ENCODE results near the gene CALCA. TPM values are rescaled to one million over a fixed set of nuclear protein-coding genes. Genes with fewer than 3 reads are reported as not detected.

The CALCA gene
- total RNA-seq (2021; fragmentation: NEBNext Ultra II Directional; extraction: Animal tissue kit (Norgen Biotek cat#: 25700)) (0.50 and 0.61 TPM in 2 replicates), polyA plus RNA-seq (2011; rRNA removed) (0.73 and 1.4 TPM in 2 replicates), polyA minus RNA-seq (2011; rRNA and poly(A)+ RNA removed) (0.22 and 0.68 TPM in 2 replicates)
- polyA plus RNA-seq (2011; cell fraction: cytosol; rRNA removed) = 1.7 TPM
- 1.5 TPM for polyA plus RNA-seq (2011; cell fraction: nucleus; rRNA removed)
- 0.71 to 1.8 TPM (median 1.00 TPM) in 4 replicates for polyA plus RNA-seq (2012, experiment 1 of 2)
- polyA plus RNA-seq (2012, experiment 2 of 2) = 3.9 TPM
- polyA plus RNA-seq (2013, experiment 1 of 2) = 0.45 TPM
- 0.98 TPM for polyA plus RNA-seq (2013, experiment 2 of 2)
- not detected for polyA minus RNA-seq (2011; cell fraction: cytosol; rRNA and poly(A)+ RNA removed)
- 1.9 TPM for polyA minus RNA-seq (2011; cell fraction: nucleus; rRNA and poly(A)+ RNA removed)
- long read RNA-seq, experiment 1, partial matches to known transcripts = 0 of 1 reads
- long read RNA-seq, experiment 1, other reads (novel, unspliced or antisense) = 1 of 1 reads
- long read RNA-seq, experiment 2, partial matches to known transcripts = 0 of 3 reads
- long read RNA-seq, experiment 2, other reads (novel, unspliced or antisense) = 3 of 3 reads

- Histone ChIP-seq H2AFZ (ENCODE audit: low read length) (peak within 1 kb of the TSS; percentile 78), H3K23me2 (ENCODE audit: low read depth, low read length) (peaks cover 12% of the 10 kb centered on the region), H3K4me1 (replicated peaks in 1 of 4; ENCODE audit: control insufficient read depth in 3 of 4, insufficient read depth in 4 of 4, low read length in 3 of 4) (peaks cover 7 to 27% (median 16%) of the 10 kb centered on the region in 4 experiments), H3K27me3 (replicated peaks in 1 of 4; ENCODE audit: control insufficient read depth in 3 of 4, extremely low read depth in 1 of 4, insufficient read depth in 3 of 4, low read length in 3 of 4) (peaks cover 51 to 69% (median 60%) of the 10 kb centered on the region in 4 experiments), H3K9ac (replicated peaks in 1 of 4; ENCODE audit: extremely low read depth in 1 of 4, low read depth in 3 of 4, low read length in 3 of 4) (peak within 1 kb of the TSS in 1 of 4 experiments; percentile 65; a peak in 1 of 7 replicates), H4K91ac (replicated peaks; ENCODE audit: insufficient read length, low read length) (no peak within 1 kb of the TSS), H3K4me2 (ENCODE audit: insufficient read depth in 1 of 2, low read depth in 2 of 2, low read length in 2 of 2) (peak within 1 kb of the TSS; percentile 82 to 97), H3K18ac (ENCODE audit: extremely low read depth, low read length) (peak within 1 kb of the TSS; percentile 25; the same call in 1 of the 2 replicates), H3K79me2 (ENCODE audit: control insufficient read depth in 1 of 2, insufficient read depth in 2 of 2, low read length in 2 of 2) (no peaks in the 10 kb centered on the region), H2AK5ac (ENCODE audit: low read depth, low read length) (no peak within 1 kb of the TSS), H3K56ac (replicated peaks; ENCODE audit: insufficient read length, low read depth, low read length) (no peak within 1 kb of the TSS), H2BK120ac (replicated peaks; ENCODE audit: low read depth, low read length) (no peak within 1 kb of the TSS), H3K4ac (replicated peaks; ENCODE audit: insufficient read length, low read depth, low read length) (no peak within 1 kb of the TSS), H2BK5ac (ENCODE audit: low read depth, low read length) (no peak within 1 kb of the TSS), H3K27ac (ENCODE audit: low read depth, low read length) (no peak within 1 kb of the TSS), H2BK15ac (ENCODE audit: low read length) (no peak within 1 kb of the TSS), H4K8ac (ENCODE audit: extremely low read depth, insufficient read depth, low read length) (peak within 1 kb of the TSS; percentile 71; the same call in 1 of the 2 replicates), H3K79me1 (ENCODE audit: low read depth, low read length) (no peaks in the 10 kb centered on the region), H4K5ac (ENCODE audit: insufficient read length, low read depth, low read length) (no peak within 1 kb of the TSS), H3K36me3 (ENCODE audit: control insufficient read depth in 2 of 4, insufficient read depth in 4 of 4, low read length in 3 of 4) (no peaks in the 10 kb centered on the region), H3K14ac (ENCODE audit: insufficient read length) (no peak within 1 kb of the TSS), H2BK12ac (ENCODE audit: low read depth, low read length) (peak within 1 kb of the TSS; percentile 28; the same call in 1 of the 2 replicates), H3K4me3 (ENCODE audit: extremely low read depth in 1 of 4, insufficient read depth in 2 of 4, low read depth in 3 of 4, low read length in 4 of 4) (peak within 1 kb of the TSS; percentile 38 to 64 (median 50)), H4K20me1 (replicated peaks in 1 of 2; ENCODE audit: control insufficient read depth in 1 of 2, insufficient read depth in 2 of 2, low read length in 2 of 2) (peaks cover 3 to 10% of the 10 kb centered on the region in 2 experiments), H2BK20ac (ENCODE audit: low read length) (no peak within 1 kb of the TSS), H3K9me3 (ENCODE audit: insufficient read depth in 2 of 2, low read depth in 1 of 2, low read length in 1 of 2) (no peaks in the 10 kb centered on the region), H3K23ac (ENCODE audit: insufficient read length) (no peak within 1 kb of the TSS)
- 3% methylated on average over 40 of the region's 40 CpGs; no CpG with 5 or more reads in 1 of the 2 experiments for WGBS, 2 experiments (ENCODE audit: extremely low coverage in 1 of 2, insufficient coverage in 1 of 2, insufficient read length in 1 of 2, insufficient replicate concordance in 2 of 2, low coverage in 1 of 2, low lambda C conversion rate in 2 of 2, missing lambda C conversion rate in 1 of 2)
- DNase-seq (ENCODE audit: low read depth in 1 of 2, low spot score in 2 of 2) (peak in 1 of 2 experiments; percentile 55), FAIRE-seq (no peak)
- ChIA-PET POLR2A (ENCODE audit: partially characterized antibody) (interaction anchor here (1.0 kb wide), 1 partner anchor 80 kb away, joined by 3 read pairs; the partner anchor contains the start of gene CYP2R1), CTCF (ENCODE audit: partially characterized antibody) (interaction anchor here (0.7 to 5.4 kb wide), 13 partner anchors 34 to 129 kb away, joined by 3 to 83 read pairs (median 6); partner anchors contain the start of genes CALCB and CYP2R1)
- TF ChIP-seq, protein P1, sequence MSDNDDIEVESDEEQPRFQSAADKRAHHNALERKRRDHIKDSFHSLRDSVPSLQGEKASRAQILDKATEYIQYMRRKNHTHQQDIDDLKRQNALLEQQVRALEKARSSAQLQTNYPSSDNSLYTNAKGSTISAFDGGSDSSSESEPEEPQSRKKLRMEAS (IDR thresholded peaks at IDR 0.05) = peak; percentile 34; the same call in 1 of the 2 replicates
- TF ChIP-seq KDM5A (IDR thresholded peaks at IDR 0.05; ENCODE audit: low read length) (no peak), RNF2 (IDR thresholded peaks at IDR 0.05; ENCODE audit: borderline replicate concordance, low read depth, low read length, missing control alignments, poor library complexity, severe bottlenecking) (peak; percentile 65), KDM1A (IDR thresholded peaks at IDR 0.05; ENCODE audit: borderline replicate concordance, low read length) (no peak), PHF8 (conservative IDR thresholded peaks at IDR 0.05; ENCODE audit: low read depth, low read length) (0 out of 2 replicates have a peak, but pooled peaks have one; percentile 20), TBP (IDR thresholded peaks at IDR 0.05; ENCODE audit: low read depth, low read length) (peak; percentile 27; the same call in 1 of the 2 replicates), SP1 (IDR thresholded peaks at IDR 0.05; ENCODE audit: low read depth, low read length) (no peak)
Observed at GRCh38 chr11:14971865-14972580, at the start of gene CALCA. Gene CALCA, minus strand, starts transcription at chr11:14972351. Its CDS starts 1,159 bp downstream, at chr11:14971192.
